HG03354 (cell line): ENCODE data around the gene TANGO6.

Source experiments
- ATAC-seq: cut with Tn5 transposase; IDR thresholded peaks from one replicate; pipeline ENCODE4 v1.9.1; 2021; ENCODE audit warnings: mild to moderate bottlenecking; ENCODE audit not compliant: unreplicated experiment, poor library complexity, severe bottlenecking

Gene TANGO6

GRCh38 chr16:68993885-68994284, 150.6 kb downstream of the TANGO6 start:
- ATAC-seq: no peak

GRCh38 chr16:68994324-68994723, 151.0 kb downstream of the TANGO6 start:
- ATAC-seq: no peak

- no peak for ATAC-seq
Observed at GRCh38 chr16:68995011-68995504, 151.7 kb downstream of the TANGO6 start.

- ATAC-seq: no peak
Observed at GRCh38 chr16:68997564-68997963, 154.2 kb downstream of the TANGO6 start.

GRCh38 chr16:68999114-68999513, 155.8 kb downstream of the TANGO6 start:
- ATAC-seq: no peak

GRCh38 chr16:69003500-69003899, 160.2 kb downstream of the TANGO6 start:
- ATAC-seq: no peak

GRCh38 chr16:69005641-69006355, 162.5 kb downstream of the TANGO6 start:
- no peak for ATAC-seq

- no peak for ATAC-seq
Observed at GRCh38 chr16:69012906-69013305, 169.6 kb downstream of the TANGO6 start.

GRCh38 chr16:69013991-69014390, 170.7 kb downstream of the TANGO6 start:
- ATAC-seq: no peak

- ATAC-seq: no peak
Observed at GRCh38 chr16:69014811-69015210, 171.5 kb downstream of the TANGO6 start.

- ATAC-seq: no peak
Observed at GRCh38 chr16:69017036-69017783, 173.9 kb downstream of the TANGO6 start.

- no peak for ATAC-seq
Observed at GRCh38 chr16:69019811-69020210, 176.5 kb downstream of the TANGO6 start.

- no peak for ATAC-seq
Observed at GRCh38 chr16:69029121-69029520, 185.8 kb downstream of the TANGO6 start.

GRCh38 chr16:69031877-69032301, 188.6 kb downstream of the TANGO6 start:
- no peak for ATAC-seq

- ATAC-seq: no peak
Observed at GRCh38 chr16:69033151-69033949, 190.0 kb downstream of the TANGO6 start.

GRCh38 chr16:69035375-69035774, 192.0 kb downstream of the TANGO6 start:
- no peak for ATAC-seq

GRCh38 chr16:69036399-69037091, 193.2 kb downstream of the TANGO6 start:
- ATAC-seq: no peak

- no peak for ATAC-seq
Observed at GRCh38 chr16:69037373-69038160, 194.2 kb downstream of the TANGO6 start.

- no peak for ATAC-seq
Observed at GRCh38 chr16:69039333-69039941, 196.1 kb downstream of the TANGO6 start.
